ENCODE data around the gene AK3.
"Not testable (repeated sequence)": the region's sequence is repeated elsewhere in the genome, so short reads cannot be mapped to it uniquely, and the experiment has no call there.

Gene AK3

DNA sequence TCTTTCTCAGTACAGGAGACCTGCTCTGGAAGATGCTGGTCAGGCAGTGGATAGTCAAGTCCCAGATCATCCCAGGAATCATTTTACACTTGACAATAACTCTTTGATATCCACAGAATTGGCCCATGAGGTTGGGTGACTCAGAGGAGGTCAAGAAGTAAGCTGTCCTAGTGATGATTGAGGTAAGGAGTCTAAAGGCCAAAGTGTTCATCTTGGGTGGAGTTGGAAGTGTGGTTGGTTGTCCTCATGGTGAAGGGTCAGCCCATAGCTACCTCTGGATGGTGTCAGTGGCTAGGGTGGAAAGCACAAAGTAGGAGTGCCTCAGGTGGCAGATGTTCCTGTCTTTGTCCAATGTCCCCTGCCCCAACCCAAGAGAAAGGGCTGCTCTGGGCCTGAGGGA lies 27.7 kb upstream of the AK3 start:
- Histone ChIP-seq H3K4me1 (ENCODE audit: control insufficient read depth, insufficient read depth, low read length) (no peaks in the 10 kb centered on the region), H3K36me3 (ENCODE audit: control insufficient read depth, insufficient read depth, low read length) (no peaks in the 10 kb centered on the region), H3K9ac (ENCODE audit: low read depth, low read length) (no peak overlapping the region), H3K4me3 (ENCODE audit: low read depth, low read length) (no peak overlapping the region), H3K9me3 (ENCODE audit: control insufficient read depth, insufficient read depth, low read length) (no peaks in the 10 kb centered on the region), H3K27me3 (ENCODE audit: control insufficient read depth, insufficient read depth, low read length) (no peaks in the 10 kb centered on the region)

DNA sequence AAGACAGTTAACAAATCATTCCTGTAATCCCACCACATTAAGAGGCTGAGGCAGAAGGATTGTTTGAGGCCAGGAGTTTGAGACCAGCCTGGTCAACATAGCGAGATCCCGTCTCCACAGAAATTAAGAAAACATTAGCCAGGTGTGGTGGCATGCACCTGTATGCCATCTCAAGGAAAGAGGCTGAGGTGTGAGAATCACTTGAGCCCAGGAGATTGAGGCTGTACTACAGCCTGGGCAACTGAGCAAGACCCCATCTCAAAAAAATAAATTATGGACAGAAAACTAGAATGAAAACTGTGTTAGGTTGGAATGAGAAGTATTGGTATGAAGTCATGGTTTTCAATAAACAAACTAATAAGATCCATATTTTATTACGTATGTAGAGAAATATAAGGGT lies 23.0 kb upstream of the AK3 start:
- H3K27me3 ChIP-seq (ENCODE audit: control insufficient read depth, insufficient read depth, low read length), result no peaks in the 10 kb centered on the region
- H3K36me3 ChIP-seq (ENCODE audit: control insufficient read depth, insufficient read depth, low read length), result no peaks in the 10 kb centered on the region
- H3K9ac ChIP-seq (ENCODE audit: low read depth, low read length), result no peak overlapping the region
- H3K4me1 ChIP-seq (ENCODE audit: control insufficient read depth, insufficient read depth, low read length), result peaks cover 5% of the 10 kb centered on the region
- H3K9me3 ChIP-seq (ENCODE audit: control insufficient read depth, insufficient read depth, low read length), result no peaks in the 10 kb centered on the region
- H3K4me3 ChIP-seq (ENCODE audit: low read depth, low read length), result no peak overlapping the region

DNA sequence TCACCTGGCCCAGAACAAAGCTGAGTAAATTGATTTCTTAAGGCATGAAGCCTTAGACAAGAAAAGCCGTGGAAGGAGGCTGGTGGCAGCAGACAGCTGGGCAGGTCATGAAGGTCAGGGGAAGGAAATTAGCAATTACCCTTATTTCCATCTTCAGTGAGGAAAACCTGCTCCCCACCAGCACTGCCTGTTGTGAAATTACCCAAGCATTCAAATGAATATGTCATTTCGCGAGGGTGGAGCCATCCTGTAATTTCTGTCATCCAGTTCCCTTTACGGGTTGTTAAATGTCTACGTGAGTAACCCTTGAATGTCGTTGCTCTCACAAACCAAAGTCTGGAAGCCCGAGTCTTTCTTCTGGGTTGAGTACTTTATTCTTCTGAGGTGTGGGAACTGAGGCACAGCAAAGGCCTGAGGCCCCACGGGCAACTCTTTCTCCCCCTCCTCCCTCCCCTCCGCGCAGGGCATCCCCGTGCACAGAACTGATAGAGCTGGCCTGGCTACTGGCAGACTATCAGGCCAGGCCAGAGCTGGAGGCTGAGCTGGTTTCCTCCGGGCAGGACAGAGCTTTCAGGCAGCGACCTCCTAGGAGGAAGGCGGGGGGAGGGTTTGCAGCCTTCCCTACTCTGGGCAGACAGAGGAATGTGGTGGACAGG lies 22.0 kb upstream of the AK3 start:
- no peaks in the 10 kb centered on the region for H3K9me3 ChIP-seq (ENCODE audit: control insufficient read depth, insufficient read depth, low read length)
- peak overlapping the region; percentile 27 for H3K9ac ChIP-seq (ENCODE audit: low read depth, low read length)
- peak overlapping the region; percentile 40 for H3K4me3 ChIP-seq (ENCODE audit: low read depth, low read length)
- peaks cover 5% of the 10 kb centered on the region for H3K4me1 ChIP-seq (ENCODE audit: control insufficient read depth, insufficient read depth, low read length)
- no peaks in the 10 kb centered on the region for H3K36me3 ChIP-seq (ENCODE audit: control insufficient read depth, insufficient read depth, low read length)
- H3K27me3 ChIP-seq (ENCODE audit: control insufficient read depth, insufficient read depth, low read length), result no peaks in the 10 kb centered on the region

DNA sequence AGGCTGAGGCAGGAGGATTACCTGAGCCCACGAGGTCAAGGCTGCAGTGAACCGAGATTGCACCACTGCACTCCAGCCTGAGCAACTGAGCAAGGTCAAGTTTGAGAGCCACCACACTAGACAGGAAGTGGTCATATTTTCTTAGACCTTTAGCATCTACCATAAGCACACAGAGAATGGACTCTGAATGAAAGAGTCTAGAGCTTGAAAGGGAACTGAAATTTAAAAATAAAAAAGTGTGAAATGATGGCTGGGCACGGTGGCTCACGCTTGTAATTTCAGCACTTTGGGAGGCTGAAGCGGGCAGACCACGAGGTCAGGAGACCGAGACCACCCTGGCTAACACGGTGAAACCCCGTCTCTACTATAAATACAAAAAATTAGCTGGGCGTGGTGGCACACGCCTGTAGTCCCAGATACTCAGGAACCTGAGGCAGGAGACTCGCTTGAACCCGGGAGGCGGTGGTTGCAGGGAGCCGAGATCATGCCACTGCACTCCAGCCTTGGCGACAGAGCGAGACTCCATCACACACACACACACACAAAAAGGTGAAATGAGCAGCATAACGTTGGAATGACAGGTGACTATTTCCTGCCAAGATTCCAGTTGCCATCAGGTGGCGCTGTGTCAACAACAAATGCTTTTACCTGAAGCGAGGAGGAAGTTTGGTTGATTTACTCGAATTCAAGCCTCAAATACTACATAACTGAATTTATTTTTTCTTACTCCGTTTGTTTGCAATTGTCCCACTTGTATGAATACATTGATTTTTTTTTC lies 21.3 kb upstream of the AK3 start:
- Histone ChIP-seq H3K4me3 (ENCODE audit: low read depth, low read length) (peak overlapping the region; percentile 40), H3K4me1 (ENCODE audit: control insufficient read depth, insufficient read depth, low read length) (peaks cover 5% of the 10 kb centered on the region)

DNA sequence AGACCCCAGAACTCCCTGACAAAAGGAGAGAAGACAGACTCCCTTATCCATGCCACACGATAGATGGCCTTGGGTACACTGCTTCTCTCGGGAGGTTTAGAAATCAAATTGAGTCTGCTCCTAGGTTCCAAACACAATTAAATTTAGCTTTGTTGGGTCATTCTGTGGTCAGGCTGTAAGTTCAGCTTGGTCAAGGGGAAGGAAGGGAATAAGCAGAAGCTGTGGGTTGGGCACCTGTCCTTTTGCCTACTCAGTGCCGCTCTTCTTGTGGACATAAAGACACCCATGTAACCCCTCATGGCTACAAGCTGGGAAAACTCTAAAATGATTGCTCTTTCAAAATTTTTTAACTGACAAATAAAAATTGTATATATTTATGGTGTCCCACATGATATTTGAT lies 19.1 kb upstream of the AK3 start:
- H3K36me3 ChIP-seq (ENCODE audit: control insufficient read depth, insufficient read depth, low read length), result no peaks in the 10 kb centered on the region
- H3K27me3 ChIP-seq (ENCODE audit: control insufficient read depth, insufficient read depth, low read length), result no peaks in the 10 kb centered on the region
- H3K4me3 ChIP-seq (ENCODE audit: low read depth, low read length), result no peak overlapping the region
- peaks cover 5% of the 10 kb centered on the region for H3K4me1 ChIP-seq (ENCODE audit: control insufficient read depth, insufficient read depth, low read length)
- no peaks in the 10 kb centered on the region for H3K9me3 ChIP-seq (ENCODE audit: control insufficient read depth, insufficient read depth, low read length)
- no peak overlapping the region for H3K9ac ChIP-seq (ENCODE audit: low read depth, low read length)

More for the DNA sequence above, 21.3 kb upstream of the AK3 start:
- no peaks in the 10 kb centered on the region for H3K9me3 ChIP-seq (ENCODE audit: control insufficient read depth, insufficient read depth, low read length)
- no peaks in the 10 kb centered on the region for H3K36me3 ChIP-seq (ENCODE audit: control insufficient read depth, insufficient read depth, low read length)
- no peaks in the 10 kb centered on the region for H3K27me3 ChIP-seq (ENCODE audit: control insufficient read depth, insufficient read depth, low read length)
- no peak overlapping the region for H3K9ac ChIP-seq (ENCODE audit: low read depth, low read length)

DNA sequence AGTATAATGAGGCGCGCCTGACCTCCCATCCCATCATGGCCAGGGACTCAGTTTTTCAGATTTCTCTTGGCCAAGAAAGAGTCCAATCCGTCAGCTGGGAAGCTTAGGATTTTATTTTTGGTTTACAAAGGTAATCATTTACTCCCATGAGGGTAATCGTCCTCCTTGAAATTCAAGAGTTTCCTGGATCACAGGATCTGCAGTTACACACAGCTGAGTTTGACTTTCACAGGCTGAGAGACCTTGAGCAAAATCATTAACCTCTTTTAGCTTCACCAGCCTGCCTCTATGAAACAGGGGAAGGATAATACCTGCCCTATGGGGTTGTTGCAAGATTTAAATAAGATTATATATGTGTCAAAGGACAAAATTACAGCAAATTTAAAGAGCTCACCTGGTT lies 15.4 kb upstream of the AK3 start:
- no peaks in the 10 kb centered on the region for H3K9me3 ChIP-seq (ENCODE audit: control insufficient read depth, insufficient read depth, low read length)
- H3K9ac ChIP-seq (ENCODE audit: low read depth, low read length), result no peak overlapping the region
- no peaks in the 10 kb centered on the region for H3K36me3 ChIP-seq (ENCODE audit: control insufficient read depth, insufficient read depth, low read length)
- H3K4me3 ChIP-seq (ENCODE audit: low read depth, low read length), result no peak overlapping the region
- no peaks in the 10 kb centered on the region for H3K27me3 ChIP-seq (ENCODE audit: control insufficient read depth, insufficient read depth, low read length)
- no peaks in the 10 kb centered on the region for H3K4me1 ChIP-seq (ENCODE audit: control insufficient read depth, insufficient read depth, low read length)

DNA sequence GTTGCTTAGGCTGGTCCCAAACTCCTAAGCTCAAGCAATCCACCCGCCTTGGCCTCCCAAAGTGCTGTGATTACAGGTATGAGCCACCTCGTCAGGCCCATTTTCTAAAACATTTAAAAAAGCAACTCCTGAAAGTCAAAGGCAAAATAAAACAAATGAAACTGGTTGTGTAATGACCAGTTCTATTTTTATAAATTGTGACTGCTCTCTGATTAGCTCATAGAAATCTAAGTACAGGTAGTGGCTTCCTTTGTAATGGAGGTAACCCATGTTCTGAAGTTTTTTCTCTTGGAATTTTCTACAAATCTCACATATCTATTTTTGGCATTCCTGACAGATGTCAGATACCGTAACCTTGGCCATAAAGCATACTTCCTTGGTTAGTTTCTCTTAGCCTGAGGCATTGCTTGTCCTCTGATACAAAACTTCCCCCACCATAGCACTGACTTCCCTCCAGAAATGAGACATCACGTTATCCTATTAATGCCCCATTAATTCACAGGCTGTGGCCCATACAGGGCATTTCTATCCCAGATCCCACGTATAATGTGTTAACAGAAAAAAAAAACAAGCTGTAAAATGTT lies 14.1 kb upstream of the AK3 start:
- H3K27me3 ChIP-seq (ENCODE audit: control insufficient read depth, insufficient read depth, low read length), result no peaks in the 10 kb centered on the region
- no peaks in the 10 kb centered on the region for H3K36me3 ChIP-seq (ENCODE audit: control insufficient read depth, insufficient read depth, low read length)
- no peak overlapping the region for H3K4me3 ChIP-seq (ENCODE audit: low read depth, low read length)
- H3K9me3 ChIP-seq (ENCODE audit: control insufficient read depth, insufficient read depth, low read length), result no peaks in the 10 kb centered on the region
- no peak overlapping the region for H3K9ac ChIP-seq (ENCODE audit: low read depth, low read length)
- no peaks in the 10 kb centered on the region for H3K4me1 ChIP-seq (ENCODE audit: control insufficient read depth, insufficient read depth, low read length)

DNA sequence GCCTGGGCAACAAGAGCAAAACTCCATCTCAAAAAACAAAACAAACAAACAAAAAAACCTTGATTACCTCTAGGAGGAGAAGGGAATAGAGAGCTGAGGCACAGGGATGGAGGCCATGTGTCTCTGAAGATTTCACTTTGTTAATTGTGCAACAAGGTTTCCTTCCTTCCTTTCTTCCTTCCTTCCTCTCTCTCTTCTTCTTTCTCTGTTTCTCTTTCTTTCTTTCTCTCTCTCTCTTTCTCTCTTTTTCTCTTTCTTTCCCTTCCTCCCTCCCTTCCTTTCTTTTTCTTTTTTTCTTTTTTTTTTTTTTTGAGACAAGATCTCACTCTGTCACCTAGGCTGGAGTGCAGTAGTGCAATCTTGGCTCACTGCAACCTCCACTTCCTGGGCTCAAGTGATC lies 13.5 kb upstream of the AK3 start:
- not testable (repeated sequence) for H3K4me1 ChIP-seq (ENCODE audit: control insufficient read depth, insufficient read depth, low read length); H3K27me3 ChIP-seq (ENCODE audit: control insufficient read depth, insufficient read depth, low read length); H3K9ac ChIP-seq (ENCODE audit: low read depth, low read length); H3K4me3 ChIP-seq (ENCODE audit: low read depth, low read length); H3K9me3 ChIP-seq (ENCODE audit: control insufficient read depth, insufficient read depth, low read length); H3K36me3 ChIP-seq (ENCODE audit: control insufficient read depth, insufficient read depth, low read length)

DNA sequence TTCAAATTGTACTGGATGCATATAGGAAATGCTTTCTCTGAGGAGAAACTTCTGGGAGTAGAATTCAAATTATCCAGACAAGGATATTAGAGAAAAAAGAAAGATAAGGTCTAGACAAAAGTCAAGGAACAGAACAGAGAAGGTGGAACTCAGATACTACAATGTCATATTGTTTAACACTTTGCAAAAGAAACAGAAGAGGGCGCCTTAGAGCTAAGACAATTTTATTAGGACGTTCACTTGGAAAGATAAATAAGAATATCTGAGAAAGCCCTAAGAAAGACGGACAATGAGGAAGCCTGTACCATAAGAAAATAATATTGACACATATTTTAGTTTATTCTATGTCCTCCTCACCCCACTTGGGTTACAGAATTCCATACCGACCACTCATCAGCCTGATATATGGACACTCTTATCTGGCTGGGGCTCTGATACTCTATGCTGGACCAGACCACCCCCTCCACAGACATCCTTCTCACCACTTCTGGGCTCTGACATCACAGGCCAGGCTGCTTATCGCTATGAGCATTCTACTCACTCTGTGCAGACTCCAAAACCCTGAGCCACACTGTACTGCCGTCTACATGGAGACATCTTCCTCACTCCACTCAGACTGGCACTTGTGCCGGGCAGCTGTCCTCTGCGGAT lies 9.1 kb upstream of the AK3 start:
- no peaks in the 10 kb centered on the region for H3K9me3 ChIP-seq (ENCODE audit: control insufficient read depth, insufficient read depth, low read length)
- H3K4me1 ChIP-seq (ENCODE audit: control insufficient read depth, insufficient read depth, low read length), result no peaks in the 10 kb centered on the region
- no peak overlapping the region for H3K9ac ChIP-seq (ENCODE audit: low read depth, low read length)
- H3K27me3 ChIP-seq (ENCODE audit: control insufficient read depth, insufficient read depth, low read length), result no peaks in the 10 kb centered on the region
- H3K4me3 ChIP-seq (ENCODE audit: low read depth, low read length), result no peak overlapping the region
- no peaks in the 10 kb centered on the region for H3K36me3 ChIP-seq (ENCODE audit: control insufficient read depth, insufficient read depth, low read length)

DNA sequence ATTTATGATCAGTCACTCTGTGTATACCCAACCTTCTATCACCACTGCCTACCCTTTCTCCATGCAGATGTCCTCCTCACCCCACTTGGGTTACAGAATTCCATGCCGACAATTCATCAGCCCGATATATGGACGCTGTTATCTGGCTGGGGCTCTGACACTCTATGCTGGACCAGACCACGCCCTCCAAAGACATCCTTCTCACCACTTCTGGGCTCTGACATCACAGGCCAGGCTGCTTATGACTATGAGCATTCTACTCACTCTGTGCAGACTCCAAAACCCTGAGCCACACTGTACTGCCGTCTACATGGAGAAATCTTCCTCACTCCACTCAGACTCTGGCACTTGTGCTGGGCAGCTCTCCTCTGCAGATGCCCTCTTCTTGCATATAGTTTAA lies 7.6 kb upstream of the AK3 start:
- Histone ChIP-seq H3K9ac (ENCODE audit: low read depth, low read length) (no peak overlapping the region), H3K36me3 (ENCODE audit: control insufficient read depth, insufficient read depth, low read length) (no peaks in the 10 kb centered on the region), H3K9me3 (ENCODE audit: control insufficient read depth, insufficient read depth, low read length) (no peaks in the 10 kb centered on the region), H3K4me3 (ENCODE audit: low read depth, low read length) (no peak overlapping the region), H3K4me1 (ENCODE audit: control insufficient read depth, insufficient read depth, low read length) (no peaks in the 10 kb centered on the region), H3K27me3 (ENCODE audit: control insufficient read depth, insufficient read depth, low read length) (no peaks in the 10 kb centered on the region)

DNA sequence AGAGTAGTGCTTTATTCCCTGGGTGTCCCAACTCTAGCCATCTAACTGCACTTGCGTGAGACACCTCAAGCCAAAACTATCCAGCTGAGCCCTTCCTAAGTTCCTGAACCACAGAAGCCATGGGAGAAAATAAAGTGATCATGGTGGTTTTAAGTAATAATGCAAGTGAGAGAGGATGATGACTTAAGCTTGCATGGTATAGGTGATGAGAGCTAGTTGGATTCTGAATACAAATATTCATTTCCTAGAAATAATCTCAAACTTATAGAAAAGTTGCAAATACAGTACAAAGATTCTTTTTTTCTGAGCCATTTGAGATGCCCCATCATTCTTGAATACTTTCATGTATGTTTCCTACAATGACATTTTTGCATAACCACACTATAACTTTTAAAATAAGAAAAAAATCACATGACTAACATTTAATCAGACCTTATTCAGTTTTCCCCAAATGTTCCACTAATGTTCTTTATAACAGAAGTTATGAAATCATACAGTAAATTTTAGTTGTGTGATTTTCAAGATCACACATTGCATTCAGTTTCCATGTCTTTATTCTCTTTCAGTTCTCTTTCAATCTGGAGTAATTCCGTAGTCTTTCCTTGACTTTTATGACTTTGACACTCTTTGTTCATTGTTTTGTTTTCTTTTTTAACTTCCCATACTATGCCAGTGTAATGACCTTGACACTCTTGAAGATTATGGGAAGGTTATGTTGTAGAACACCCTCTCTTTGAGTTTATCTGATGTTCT lies 5.5 kb upstream of the AK3 start:
- no peaks in the 10 kb centered on the region for H3K27me3 ChIP-seq (ENCODE audit: control insufficient read depth, insufficient read depth, low read length)
- H3K9me3 ChIP-seq (ENCODE audit: control insufficient read depth, insufficient read depth, low read length), result no peaks in the 10 kb centered on the region

More for the DNA sequence above, 5.5 kb upstream of the AK3 start:
- peaks cover 10% of the 10 kb centered on the region for H3K4me1 ChIP-seq (ENCODE audit: control insufficient read depth, insufficient read depth, low read length)
- H3K9ac ChIP-seq (ENCODE audit: low read depth, low read length), result no peak overlapping the region
- H3K4me3 ChIP-seq (ENCODE audit: low read depth, low read length), result no peak overlapping the region
- no peaks in the 10 kb centered on the region for H3K36me3 ChIP-seq (ENCODE audit: control insufficient read depth, insufficient read depth, low read length)
